GM12878 (cell line): Measurements from ENCODE around the gene WEE2. TPM values are rescaled to one million over a fixed set of nuclear protein-coding genes. Genes with fewer than 3 reads are reported as not detected.

Experiments used
- ATAC-seq: fragments of 200-7000 bp; cut with Tn5 transposase; 3 replicates; pipeline ENCODE4 v1.9.1; 2020; ENCODE audit warnings: mild to moderate bottlenecking, moderate library complexity
- BruUV-seq: library from RNA; stranded (reverse); fragments of 400-500 nt; replicated peaks from 2 replicates; lab custom pipeline; 2021; lab: Mats Ljungman, UMichigan
- CTCF ChIA-PET: fragments of 300-600 bp; sonication (Branson Sonifier 250); formaldehyde crosslinking; extraction: SDS; loops from one replicate; lab custom pipeline; 2021; ENCODE audit warnings: inconsistent platforms; lab: Yijun Ruan, JAX
- POLR2A ChIA-PET: fragments of 350-600 bp; formaldehyde crosslinking; extraction: SDS; loops from one replicate; lab custom pipeline; 2021; ENCODE audit warnings: inconsistent platforms; lab: Charles Lee
- RAD21 ChIA-PET: fragments of 300-600 bp; sonication (Branson Sonifier 250); formaldehyde crosslinking; loops from one replicate; lab custom pipeline; 2023; ENCODE audit warnings: antibody characterized with exemption; ENCODE audit not compliant: unreplicated experiment; lab: Charles Lee
- SMC1A ChIA-PET: fragments of 300-600 bp; sonication (Branson Sonifier 250); formaldehyde crosslinking; loops from one replicate; lab custom pipeline; 2023; ENCODE audit not compliant: unreplicated experiment, uncharacterized antibody; lab: Charles Lee
- DNase-seq: peaks from one replicate; pipeline ENCODE4 v3.0.0-alpha.2; 2011; ENCODE audit warnings: low read depth, low spot score
- FAIRE-seq: peaks from 3 replicates; lab custom pipeline; 2011; peaks lifted over from hg19 to GRCh38; lab: Jason Lieb, UNC
- H2AFZ ChIP-seq: 2 replicates; pipeline ENCODE4 v1.6.0; 2011; ENCODE audit warnings: low read depth, low read length, control low read depth; ENCODE audit not compliant: control insufficient read depth
- H3K27ac ChIP-seq: 2 replicates; pipeline ENCODE4 v1.5.1; 2011; ENCODE audit warnings: control low read depth; ENCODE audit not compliant: control insufficient read depth, insufficient read depth
- H3K27me3 ChIP-seq, 2 experiments: replicated peaks in 1 of 2; 2 replicates each; pipeline versions ENCODE4 v1.6.0 to v1.6.1; 2011; ENCODE audit warnings: low read length in 1 of 2; ENCODE audit not compliant: control insufficient read depth in 2 of 2, insufficient read depth in 2 of 2
- H3K36me3 ChIP-seq, 2 experiments: 2 replicates each; pipeline ENCODE4 v1.5.1; 2011; ENCODE audit warnings: low read length in 1 of 2; ENCODE audit not compliant: control insufficient read depth in 2 of 2, insufficient read depth in 2 of 2
- H3K4me1 ChIP-seq: 2 replicates; pipeline ENCODE4 v1.6.1; 2011; ENCODE audit warnings: mild to moderate bottlenecking, low read length, moderate library complexity, mixed read lengths; ENCODE audit not compliant: control insufficient read depth, insufficient read depth
- H3K4me2 ChIP-seq: 2 replicates; pipeline ENCODE4 v1.6.0; 2011; ENCODE audit warnings: control low read depth; ENCODE audit not compliant: control insufficient read depth, insufficient read depth
- H3K4me3 ChIP-seq: fragments of 200-600 bp; sonication (generic); 2 replicates; pipeline ENCODE4 v1.5.1; 2016
- H3K79me2 ChIP-seq: 2 replicates; pipeline ENCODE4 v1.6.0; 2011; ENCODE audit warnings: low read length; ENCODE audit not compliant: control insufficient read depth, insufficient read depth
- H3K9ac ChIP-seq: 2 replicates; pipeline ENCODE4 v1.8.0; 2011; ENCODE audit warnings: low read length, control low read depth, mixed read lengths; ENCODE audit not compliant: control insufficient read depth, insufficient read depth
- H3K9me3 ChIP-seq: replicated peaks from 3 replicates; pipeline ENCODE4 v1.5.1; 2011; ENCODE audit warnings: mild to moderate bottlenecking, low read length; ENCODE audit not compliant: control insufficient read depth, insufficient read depth
- H4K20me1 ChIP-seq: 2 replicates; pipeline ENCODE4 v1.6.0; 2011; ENCODE audit not compliant: control insufficient read depth, insufficient read depth
- EP300 ChIP-seq, 2 experiments: fragments of 150-350 bp in 1 of 2; IDR thresholded peaks; 2 replicates each; pipeline ENCODE4 v1.6.1; 2011 to 2012; ENCODE audit warnings: low read depth in 2 of 2, low read length in 2 of 2, borderline replicate concordance in 1 of 2, improper control_type of control experiment in 1 of 2, inconsistent platforms in 1 of 2; ENCODE audit not compliant: control insufficient read depth in 1 of 2
- MYB ChIP-seq: fragments of 150-350 bp; IDR thresholded peaks from 2 replicates; pipeline ENCODE4 v1.6.1; 2014; ENCODE audit warnings: mild to moderate bottlenecking, low read depth, low read length, borderline replicate concordance
- YBX1 ChIP-seq: fragments of 450-650 bp; IDR thresholded peaks from 2 replicates; pipeline ENCODE4 v1.6.1; 2016; ENCODE audit warnings: antibody characterized with exemption
- ZNF217 ChIP-seq: fragments of 450-650 bp; IDR thresholded peaks from 2 replicates; pipeline ENCODE4 v1.6.1; 2017; ENCODE audit warnings: antibody characterized with exemption, mild to moderate bottlenecking
- WGBS: methylation state at CpG from one replicate; pipeline ENCODE4 v1.1.6; 2016; ENCODE audit warnings: low lambda C conversion rate; ENCODE audit not compliant: insufficient replicate concordance, insufficient coverage; ENCODE audit errors: missing lambda C conversion rate; 5-methylcytosine and 5-hydroxymethylcytosine counted together
- in situ Hi-C: fragments of 300-500 bp; cut with MboI; formaldehyde crosslinking; loops from 9 replicates; pipeline ENCODE4 v1.14.3; 2018; ENCODE audit warnings: mixed read lengths
- intact Hi-C: fragments of 100-400 bp; cut with micrococcal nuclease; formaldehyde crosslinking; loops from one replicate; pipeline ENCODE4 v1.14.2; 2022; ENCODE audit not compliant: unreplicated experiment
- polyA plus RNA-seq, 11 experiments: library from polyadenylated mRNA; depleted of rRNA in 4 of 11; unstranded in 6 of 11; stranded (reverse) in 5 of 11; fragments of >200 nt; fragmentation: Nextera tagmentation in 4 of 11; fragmentation: Illumina TruSeq in 1 of 11; extraction: Ambion mirVana in 4 of 11; extraction: Trizol in 1 of 11; gene quantifications; 1 replicate in 1 of 11; 2 replicates in 10 of 11; pipeline versions ENCODE4 v1.2.1 to v1.2.3, GENCODE V29; 2011 to 2016; ENCODE audit warnings: inconsistent platforms in 2 of 11, missing spikeins in 2 of 11, low read depth in 1 of 11
- total RNA-seq, 4 experiments: library from RNA; depleted of rRNA in 3 of 4; stranded (reverse); fragments of >200 nt in 3 of 4; fragmentation: Illumina TruSeq in 1 of 4; extraction: Trizol in 1 of 4; gene quantifications; 2 replicates each; pipeline versions ENCODE4 v1.2.1 to v1.2.3, GENCODE V29; 2013 to 2021
- TF ChIP-seq, protein P1 (sequence below): IDR thresholded peaks from 2 replicates; pipeline ENCODE4 v1.6.1; 2012; ENCODE audit warnings: improper control_type of control experiment, low read depth, low read length; ENCODE audit not compliant: insufficient replicate concordance
- TF ChIP-seq, protein P2 (sequence below): fragments of 450-650 bp; IDR thresholded peaks from 2 replicates; pipeline ENCODE4 v1.6.1; 2017; ENCODE audit warnings: mild to moderate bottlenecking, low read depth, inconsistent platforms; ENCODE audit not compliant: poor library complexity, severe bottlenecking
- TF ChIP-seq, protein P3 (sequence below): fragments of 450-650 bp; IDR thresholded peaks from 2 replicates; pipeline ENCODE4 v1.6.1; 2016; ENCODE audit warnings: mild to moderate bottlenecking
- TF ChIP-seq, protein P4 (sequence below): fragments of 450-650 bp; IDR thresholded peaks from 2 replicates; pipeline ENCODE4 v1.6.1; 2017; ENCODE audit warnings: mild to moderate bottlenecking

WEE2 gene
- total and polyA plus RNA-seq, 10 of the 15 experiments (the other 5 are each of a cell fraction or from before 2014, with no cell fraction given) = 0.02 to 0.03 (median 0.03) TPM; not detected in 7

DNA sequence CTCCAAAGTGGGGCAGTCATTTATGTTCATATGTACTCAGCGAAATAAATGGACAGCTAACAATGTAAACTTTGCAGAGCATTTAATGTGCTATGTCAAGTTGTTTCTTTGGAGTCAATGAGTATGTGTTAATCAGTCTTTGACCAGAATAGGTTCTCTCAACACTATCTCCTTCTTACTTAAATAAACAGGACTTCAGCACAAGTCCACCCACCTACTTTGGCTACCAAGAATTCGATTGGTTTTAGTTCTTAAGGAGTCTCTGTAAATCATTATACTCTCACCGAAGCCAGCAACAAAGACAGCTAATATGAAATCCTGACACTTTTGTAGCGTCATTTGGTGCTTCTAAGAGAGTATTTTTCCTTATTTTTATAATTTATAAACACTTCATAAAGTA lies 6.9 kb downstream of the WEE2 start:
- ATAC-seq = no peak
- H3K4me3 ChIP-seq = no peak overlapping the region
- ChIA-PET RAD21 (no interaction called here), CTCF (interaction anchor here (1.2 to 2.5 kb wide), 3 partner anchors 16 to 60 kb away, joined by 4 to 12 read pairs (median 10); partner anchors contain the start of gene SSBP1), SMC1A (interaction anchor here (0.7 to 2.2 kb wide), 5 partner anchors 9 to 60 kb away, joined by 3 to 6 read pairs (median 3); partner anchors contain the start of gene SSBP1), POLR2A (no interaction called here)
- intact Hi-C loops (no loop called here), in situ Hi-C loops (no loop called here)
- DNase-seq = no peak
- no peaks in the 10 kb centered on the region for H3K36me3 ChIP-seq
- FAIRE-seq = no peak
- H3K9me3 ChIP-seq = no peaks in the 10 kb centered on the region
- H3K27me3 ChIP-seq = no peaks in the 10 kb centered on the region; a peak in 1 of 4 replicates
- no TSS peak for BruUV-seq
- H3K9ac ChIP-seq = no peak overlapping the region
- TF ChIP-seq EP300 (IDR thresholded peaks at IDR 0.05; ENCODE audit: borderline replicate concordance in 1 of 2, control insufficient read depth in 1 of 2, low read depth in 2 of 2, low read length in 2 of 2) (no peak), ZNF217 (no peak), MYB (no peak), YBX1 (no peak)
- TF ChIP-seq, protein P1, sequence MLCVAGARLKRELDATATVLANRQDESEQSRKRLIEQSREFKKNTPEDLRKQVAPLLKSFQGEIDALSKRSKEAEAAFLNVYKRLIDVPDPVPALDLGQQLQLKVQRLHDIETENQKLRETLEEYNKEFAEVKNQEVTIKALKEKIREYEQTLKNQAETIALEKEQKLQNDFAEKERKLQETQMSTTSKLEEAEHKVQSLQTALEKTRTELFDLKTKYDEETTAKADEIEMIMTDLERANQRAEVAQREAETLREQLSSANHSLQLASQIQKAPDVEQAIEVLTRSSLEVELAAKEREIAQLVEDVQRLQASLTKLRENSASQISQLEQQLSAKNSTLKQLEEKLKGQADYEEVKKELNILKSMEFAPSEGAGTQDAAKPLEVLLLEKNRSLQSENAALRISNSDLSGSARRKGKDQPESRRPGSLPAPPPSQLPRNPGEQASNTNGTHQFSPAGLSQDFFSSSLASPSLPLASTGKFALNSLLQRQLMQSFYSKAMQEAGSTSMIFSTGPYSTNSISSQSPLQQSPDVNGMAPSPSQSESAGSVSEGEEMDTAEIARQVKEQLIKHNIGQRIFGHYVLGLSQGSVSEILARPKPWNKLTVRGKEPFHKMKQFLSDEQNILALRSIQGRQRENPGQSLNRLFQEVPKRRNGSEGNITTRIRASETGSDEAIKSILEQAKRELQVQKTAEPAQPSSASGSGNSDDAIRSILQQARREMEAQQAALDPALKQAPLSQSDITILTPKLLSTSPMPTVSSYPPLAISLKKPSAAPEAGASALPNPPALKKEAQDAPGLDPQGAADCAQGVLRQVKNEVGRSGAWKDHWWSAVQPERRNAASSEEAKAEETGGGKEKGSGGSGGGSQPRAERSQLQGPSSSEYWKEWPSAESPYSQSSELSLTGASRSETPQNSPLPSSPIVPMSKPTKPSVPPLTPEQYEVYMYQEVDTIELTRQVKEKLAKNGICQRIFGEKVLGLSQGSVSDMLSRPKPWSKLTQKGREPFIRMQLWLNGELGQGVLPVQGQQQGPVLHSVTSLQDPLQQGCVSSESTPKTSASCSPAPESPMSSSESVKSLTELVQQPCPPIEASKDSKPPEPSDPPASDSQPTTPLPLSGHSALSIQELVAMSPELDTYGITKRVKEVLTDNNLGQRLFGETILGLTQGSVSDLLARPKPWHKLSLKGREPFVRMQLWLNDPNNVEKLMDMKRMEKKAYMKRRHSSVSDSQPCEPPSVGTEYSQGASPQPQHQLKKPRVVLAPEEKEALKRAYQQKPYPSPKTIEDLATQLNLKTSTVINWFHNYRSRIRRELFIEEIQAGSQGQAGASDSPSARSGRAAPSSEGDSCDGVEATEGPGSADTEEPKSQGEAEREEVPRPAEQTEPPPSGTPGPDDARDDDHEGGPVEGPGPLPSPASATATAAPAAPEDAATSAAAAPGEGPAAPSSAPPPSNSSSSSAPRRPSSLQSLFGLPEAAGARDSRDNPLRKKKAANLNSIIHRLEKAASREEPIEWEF = no peak
- TF ChIP-seq, protein P2, sequence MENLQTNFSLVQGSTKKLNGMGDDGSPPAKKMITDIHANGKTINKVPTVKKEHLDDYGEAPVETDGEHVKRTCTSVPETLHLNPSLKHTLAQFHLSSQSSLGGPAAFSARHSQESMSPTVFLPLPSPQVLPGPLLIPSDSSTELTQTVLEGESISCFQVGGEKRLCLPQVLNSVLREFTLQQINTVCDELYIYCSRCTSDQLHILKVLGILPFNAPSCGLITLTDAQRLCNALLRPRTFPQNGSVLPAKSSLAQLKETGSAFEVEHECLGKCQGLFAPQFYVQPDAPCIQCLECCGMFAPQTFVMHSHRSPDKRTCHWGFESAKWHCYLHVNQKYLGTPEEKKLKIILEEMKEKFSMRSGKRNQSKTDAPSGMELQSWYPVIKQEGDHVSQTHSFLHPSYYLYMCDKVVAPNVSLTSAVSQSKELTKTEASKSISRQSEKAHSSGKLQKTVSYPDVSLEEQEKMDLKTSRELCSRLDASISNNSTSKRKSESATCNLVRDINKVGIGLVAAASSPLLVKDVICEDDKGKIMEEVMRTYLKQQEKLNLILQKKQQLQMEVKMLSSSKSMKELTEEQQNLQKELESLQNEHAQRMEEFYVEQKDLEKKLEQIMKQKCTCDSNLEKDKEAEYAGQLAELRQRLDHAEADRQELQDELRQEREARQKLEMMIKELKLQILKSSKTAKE = no peak
- TF ChIP-seq, protein P3, sequence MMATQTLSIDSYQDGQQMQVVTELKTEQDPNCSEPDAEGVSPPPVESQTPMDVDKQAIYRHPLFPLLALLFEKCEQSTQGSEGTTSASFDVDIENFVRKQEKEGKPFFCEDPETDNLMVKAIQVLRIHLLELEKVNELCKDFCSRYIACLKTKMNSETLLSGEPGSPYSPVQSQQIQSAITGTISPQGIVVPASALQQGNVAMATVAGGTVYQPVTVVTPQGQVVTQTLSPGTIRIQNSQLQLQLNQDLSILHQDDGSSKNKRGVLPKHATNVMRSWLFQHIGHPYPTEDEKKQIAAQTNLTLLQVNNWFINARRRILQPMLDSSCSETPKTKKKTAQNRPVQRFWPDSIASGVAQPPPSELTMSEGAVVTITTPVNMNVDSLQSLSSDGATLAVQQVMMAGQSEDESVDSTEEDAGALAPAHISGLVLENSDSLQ = no peak
- TF ChIP-seq, protein P4, sequence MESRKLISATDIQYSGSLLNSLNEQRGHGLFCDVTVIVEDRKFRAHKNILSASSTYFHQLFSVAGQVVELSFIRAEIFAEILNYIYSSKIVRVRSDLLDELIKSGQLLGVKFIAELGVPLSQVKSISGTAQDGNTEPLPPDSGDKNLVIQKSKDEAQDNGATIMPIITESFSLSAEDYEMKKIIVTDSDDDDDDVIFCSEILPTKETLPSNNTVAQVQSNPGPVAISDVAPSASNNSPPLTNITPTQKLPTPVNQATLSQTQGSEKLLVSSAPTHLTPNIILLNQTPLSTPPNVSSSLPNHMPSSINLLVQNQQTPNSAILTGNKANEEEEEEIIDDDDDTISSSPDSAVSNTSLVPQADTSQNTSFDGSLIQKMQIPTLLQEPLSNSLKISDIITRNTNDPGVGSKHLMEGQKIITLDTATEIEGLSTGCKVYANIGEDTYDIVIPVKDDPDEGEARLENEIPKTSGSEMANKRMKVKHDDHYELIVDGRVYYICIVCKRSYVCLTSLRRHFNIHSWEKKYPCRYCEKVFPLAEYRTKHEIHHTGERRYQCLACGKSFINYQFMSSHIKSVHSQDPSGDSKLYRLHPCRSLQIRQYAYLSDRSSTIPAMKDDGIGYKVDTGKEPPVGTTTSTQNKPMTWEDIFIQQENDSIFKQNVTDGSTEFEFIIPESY = no peak
- H3K4me1 ChIP-seq = no peaks in the 10 kb centered on the region
- no peak overlapping the region for H3K4me2 ChIP-seq
- no peak overlapping the region for H3K27ac ChIP-seq
- no peaks in the 10 kb centered on the region for H3K79me2 ChIP-seq
- WGBS = 27% methylated on average over 4 of the region's 4 CpGs
- no peaks in the 10 kb centered on the region for H4K20me1 ChIP-seq
- H2AFZ ChIP-seq = no peak overlapping the region
